ELR (cell line): ENCODE measurements around the gene LMF1.
"Not testable (repeated sequence)": the region's sequence is repeated elsewhere in the genome, so short reads cannot be mapped to it uniquely, and the experiment has no call there.

Experiments
- DNase-seq: peaks from one replicate; pipeline ENCODE4 v3.0.0-alpha.2; 2015; ENCODE audit warnings: low read depth

The LMF1 gene

DNA sequence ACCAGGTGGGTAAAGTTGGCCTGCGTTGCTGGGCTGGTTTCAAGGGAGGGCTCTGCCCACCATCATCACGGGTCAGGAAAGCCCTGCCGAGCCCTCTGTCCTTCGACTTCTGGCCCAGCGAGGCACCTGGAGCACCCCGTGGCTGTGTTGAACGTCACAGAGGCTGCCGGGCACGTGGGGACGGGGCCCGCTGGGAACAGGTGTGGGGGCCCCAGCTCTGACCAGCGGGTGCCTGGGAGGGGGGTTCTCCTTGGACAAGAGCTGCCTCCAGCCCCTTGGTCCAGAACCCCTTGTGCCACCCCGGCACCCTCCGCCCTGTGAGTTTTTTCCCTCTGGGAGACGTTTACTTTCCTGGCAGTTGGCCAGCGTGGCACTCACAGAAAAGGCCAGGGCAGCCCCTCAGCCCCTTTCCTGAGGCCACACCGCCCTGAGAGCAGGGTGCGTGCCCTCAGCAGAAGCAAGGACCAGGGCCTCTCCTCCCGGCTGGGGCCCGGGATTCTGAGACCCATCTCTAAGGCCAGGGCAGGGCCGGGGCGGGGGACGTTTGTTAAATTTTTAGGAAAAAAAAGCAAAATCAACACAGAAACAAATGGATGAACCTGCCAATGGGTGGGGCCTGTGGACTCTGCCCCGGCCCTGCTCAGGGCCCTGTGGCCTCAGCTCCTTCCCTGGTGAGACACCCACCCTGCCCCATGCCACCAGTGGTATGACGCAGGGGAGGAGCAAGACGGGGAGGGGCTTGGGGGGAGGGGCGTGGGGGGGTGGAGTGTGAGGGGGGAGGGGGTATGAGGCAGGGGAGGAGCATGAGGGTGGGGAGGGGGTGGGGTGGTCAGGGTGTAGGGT is 139.0 kb downstream of the LMF1 start:
- DNase-seq = no peak

- DNase-seq = no peak
Measured at GRCh38 chr16:830871-831570, 139.8 kb downstream of the LMF1 start.

- DNase-seq = no peak
Measured at GRCh38 chr16:830107-830870, 140.5 kb downstream of the LMF1 start.

GRCh38 chr16:828891-829290 is 141.9 kb downstream of the LMF1 start:
- DNase-seq = no peak

DNA sequence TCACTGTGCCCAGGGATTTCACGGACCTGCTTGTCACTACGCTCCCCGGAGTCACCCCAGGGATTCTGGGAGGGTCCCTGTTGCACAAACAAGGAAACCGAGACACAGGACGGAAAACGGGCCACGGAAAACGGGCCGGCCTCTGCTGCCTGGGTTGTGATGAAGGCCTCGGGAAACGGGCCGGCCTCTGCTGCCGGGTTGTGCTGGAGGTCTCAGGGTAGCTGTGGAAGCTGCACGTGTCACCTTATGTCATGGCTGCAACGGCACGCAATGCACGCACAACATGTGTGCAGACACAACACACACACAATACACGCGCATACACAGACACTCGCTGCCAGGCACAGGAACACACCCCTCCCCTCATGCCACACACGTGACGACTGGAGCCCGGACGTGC is 143.3 kb downstream of the LMF1 start:
- no peak for DNase-seq

DNA sequence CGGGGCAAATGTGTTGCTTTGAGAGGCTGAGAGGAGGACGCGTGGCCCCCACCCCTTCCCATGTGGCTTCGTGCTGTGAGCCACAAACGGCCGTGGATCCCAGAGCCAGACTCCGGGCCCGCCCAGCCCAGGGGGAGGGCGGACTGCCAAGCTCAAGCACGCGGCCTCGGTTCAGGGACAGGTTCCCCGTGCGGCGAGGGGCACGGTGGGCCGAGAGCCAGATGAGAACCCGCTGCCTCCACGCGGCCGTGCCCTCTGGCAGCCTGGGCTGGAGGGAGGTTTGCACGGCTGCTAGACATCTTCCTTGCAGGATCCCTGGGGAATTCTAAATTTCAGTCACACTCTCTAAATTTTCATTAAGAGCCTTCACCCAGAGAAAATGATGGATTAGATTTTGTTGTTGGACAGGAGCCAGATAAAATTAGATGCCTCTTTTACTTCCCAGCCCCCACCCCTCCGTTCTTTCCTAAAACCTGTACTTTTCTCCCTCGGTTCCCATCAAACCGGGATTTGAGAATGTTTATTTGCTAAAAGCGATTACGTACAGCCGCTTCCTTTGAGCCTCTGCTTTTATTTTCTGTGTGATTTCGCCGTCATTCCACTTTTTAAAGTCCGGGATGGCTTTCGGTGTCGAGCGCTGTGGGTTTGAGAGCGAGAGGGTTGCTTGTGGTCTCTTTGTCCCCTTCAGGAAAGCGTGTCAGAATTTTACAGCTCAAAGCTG is 145.3 kb downstream of the LMF1 start:
- DNase-seq = no peak

- DNase-seq = no peak
Measured at GRCh38 chr16:824601-825000, 146.2 kb downstream of the LMF1 start.

GRCh38 chr16:824194-824593 is 146.6 kb downstream of the LMF1 start:
- no peak for DNase-seq

GRCh38 chr16:822909-823297 is 147.9 kb downstream of the LMF1 start:
- no peak for DNase-seq

DNA sequence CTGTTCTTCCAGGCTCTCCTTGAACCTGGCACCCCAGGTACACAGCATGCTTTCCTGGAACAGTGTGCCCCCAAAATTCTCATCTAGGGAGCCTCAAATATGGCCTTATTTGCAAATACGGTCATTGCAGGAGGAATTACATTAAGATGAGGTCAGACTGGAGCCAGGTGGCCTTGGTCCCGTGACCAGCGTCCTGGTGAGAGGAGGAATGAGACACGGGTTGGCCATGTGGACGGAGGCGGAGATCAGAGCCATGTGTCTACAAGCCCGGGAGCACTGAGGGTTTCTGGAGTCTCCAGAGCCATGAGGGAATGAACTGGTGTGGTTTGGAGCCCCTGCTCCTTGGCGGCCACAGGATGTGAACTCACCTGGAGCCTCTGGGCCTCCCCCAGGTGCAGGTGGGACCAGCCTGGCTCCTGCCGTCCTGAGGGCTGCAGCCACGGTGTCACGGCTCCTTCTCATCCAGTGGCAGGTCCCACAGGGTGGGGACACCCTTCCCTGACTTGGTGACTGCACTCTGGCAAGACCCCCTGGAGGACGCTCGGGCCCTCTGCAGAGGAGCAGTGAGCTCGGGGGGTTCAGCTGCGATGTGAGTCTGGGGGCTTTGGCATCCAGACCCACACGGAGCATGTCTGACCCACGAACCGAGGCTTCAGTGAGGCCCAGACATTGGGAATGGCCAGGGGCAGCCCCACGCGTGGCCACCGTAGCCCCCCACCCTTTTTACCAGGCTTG is 148.4 kb downstream of the LMF1 start:
- DNase-seq = no peak

DNA sequence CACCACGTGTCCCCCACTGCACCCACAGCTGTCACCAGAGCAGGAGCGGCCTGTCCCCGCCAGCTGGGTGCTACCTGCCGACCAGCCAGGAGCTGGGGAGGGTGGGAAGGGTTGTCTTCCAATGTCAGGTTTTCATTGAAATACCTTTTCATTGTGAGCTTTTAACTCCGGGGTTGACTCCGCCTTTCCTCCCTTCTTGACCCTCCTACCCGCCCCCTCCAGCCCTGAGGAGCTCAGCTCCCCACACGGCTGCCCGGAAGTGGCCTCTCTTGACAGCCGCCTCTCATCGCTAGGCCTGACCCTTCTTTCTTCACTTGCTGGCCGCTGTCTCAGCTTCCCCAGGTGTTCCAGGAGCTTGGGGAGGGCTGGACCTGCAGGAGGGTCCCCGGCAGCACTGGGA is 149.0 kb downstream of the LMF1 start:
- no peak for DNase-seq

GRCh38 chr16:820748-821147 is 150.0 kb downstream of the LMF1 start:
- DNase-seq = no peak

DNA sequence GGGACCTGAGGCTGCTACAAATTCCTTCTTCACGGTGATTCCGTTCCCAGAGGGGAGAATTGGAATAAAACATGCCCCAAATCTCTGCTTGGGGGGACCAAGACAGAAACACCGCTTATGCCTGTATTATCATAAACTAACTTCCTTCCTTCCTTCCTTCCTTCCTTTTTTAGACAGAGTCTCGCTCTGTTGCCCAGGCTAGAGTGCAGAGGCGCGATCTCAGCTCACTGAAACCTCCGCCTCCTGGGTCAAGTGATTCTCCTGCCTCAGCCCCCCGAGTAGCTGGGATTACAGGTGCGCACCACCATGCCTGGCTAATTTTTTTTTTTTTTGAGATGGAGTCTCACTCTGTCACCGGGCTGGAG is 150.8 kb downstream of the LMF1 start:
- not testable (repeated sequence) for DNase-seq

DNA sequence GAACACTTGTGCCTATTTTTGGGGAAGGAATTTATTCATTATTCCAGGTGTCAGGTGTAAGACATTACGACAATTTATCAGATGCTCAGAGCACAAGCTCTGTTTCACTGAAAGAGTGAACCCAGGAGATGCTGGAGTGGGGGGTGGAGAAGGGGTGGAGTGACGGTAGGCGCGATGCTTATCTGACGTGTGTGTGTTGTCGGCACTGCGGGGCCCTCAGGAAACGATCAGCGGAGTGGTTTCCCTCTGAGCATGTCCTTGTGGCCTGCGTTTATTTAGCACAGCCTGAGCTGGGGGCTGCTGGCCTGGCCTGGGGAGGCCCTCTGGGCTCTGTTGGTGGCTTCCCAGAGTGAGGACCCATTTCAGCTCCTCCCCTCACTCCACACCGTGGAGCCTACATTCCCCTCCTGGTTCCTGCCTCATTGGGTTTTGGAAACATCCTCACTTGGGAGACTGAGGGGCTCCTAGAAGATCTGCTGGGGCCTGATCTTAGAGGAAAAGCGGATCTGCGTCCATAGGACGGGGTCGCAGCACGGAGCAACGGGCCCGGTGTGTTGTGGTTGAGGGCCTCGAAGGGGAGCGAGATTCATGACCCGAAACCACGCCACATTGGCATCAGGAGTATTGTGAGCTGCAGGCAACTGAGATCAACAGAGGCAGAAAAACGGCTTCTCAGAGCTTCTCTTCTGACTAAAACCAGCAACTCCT is 151.3 kb downstream of the LMF1 start:
- DNase-seq = no peak

DNA sequence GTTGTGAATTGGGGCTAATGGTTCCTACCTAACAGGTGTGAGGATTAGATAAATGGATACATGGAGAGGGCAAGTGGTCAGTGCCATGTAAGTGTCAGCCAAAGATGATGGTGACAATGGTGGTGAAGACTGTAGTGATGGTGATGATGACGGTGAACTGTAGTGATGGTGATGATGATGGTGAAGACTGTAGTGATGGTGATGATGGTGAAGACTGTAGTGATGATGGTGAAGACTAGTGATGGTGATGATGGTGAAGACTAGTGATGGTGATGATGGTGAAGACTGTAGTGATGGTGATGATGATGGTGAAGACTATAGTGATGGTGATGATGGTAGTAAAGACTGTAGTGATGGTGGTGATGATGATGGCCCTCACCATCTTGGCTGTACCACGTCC is 152.2 kb downstream of the LMF1 start:
- DNase-seq = no peak

- DNase-seq = no peak
Measured at GRCh38 chr16:818132-818531, 152.7 kb downstream of the LMF1 start.

DNA sequence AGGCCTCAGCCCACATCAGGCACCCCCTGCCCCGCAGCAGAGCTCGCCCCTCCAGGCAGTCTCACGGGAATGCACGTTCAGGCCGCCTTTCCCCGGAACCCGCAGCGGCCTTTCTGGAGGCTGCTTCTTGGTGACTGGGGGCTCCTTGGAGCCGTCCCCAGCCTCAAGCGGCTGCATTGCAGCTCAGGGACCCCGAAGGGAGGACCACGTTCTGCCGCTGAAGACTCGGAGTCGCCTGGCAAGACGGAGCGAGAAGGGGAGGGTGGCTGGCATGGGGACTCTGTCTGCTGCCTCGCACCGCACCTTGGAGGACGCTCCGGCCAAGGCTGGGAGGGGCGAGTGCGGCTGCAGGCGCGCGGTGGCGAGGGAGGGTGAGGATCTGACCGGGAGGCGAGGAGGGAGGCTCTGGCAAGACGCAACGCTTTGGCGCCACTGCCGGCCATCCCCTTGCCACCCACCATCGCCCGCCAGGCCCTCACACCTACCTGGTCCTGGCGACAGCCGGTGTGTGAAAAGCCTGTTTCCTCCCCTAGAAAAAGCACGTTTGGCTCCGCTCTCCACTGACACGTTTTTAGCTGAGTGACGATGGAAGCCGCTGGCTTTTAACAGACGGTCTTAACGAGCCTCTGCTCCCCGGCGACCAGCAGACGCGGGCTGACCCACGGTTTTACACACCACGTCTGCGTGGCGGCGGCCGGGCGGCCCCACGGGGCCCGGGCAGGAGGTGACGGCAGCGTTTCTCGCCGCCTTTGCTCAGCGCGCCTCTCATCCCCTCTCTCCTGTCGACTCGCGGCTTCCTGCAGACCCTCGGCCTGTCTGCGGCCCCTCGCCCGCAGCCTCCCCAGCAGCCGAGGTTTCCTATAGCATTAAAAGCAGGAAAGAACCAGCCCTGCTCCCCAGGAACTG is 153.5 kb downstream of the LMF1 start:
- no peak for DNase-seq

DNA sequence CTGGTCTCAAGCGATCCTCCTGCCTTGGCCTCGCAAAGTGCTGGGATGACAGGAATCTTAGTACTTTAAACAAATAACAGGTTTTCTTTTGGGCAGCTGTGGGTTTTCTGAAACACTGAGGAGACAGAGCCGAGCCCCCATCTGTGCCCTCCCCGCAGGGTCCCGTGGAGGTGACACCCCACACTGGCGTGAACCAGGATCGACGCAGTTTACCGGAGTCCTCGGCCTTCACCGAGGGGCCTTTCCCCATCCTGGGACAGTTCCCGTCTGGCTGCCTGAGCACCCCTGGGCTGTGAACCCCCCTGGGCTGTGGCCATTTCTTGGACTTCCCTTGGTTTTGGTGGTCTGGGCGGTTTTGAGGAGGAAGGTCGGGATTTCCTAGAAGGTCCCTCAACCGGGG is 154.9 kb downstream of the LMF1 start:
- no peak for DNase-seq

GRCh38 chr16:814974-815373 is 155.8 kb downstream of the LMF1 start:
- DNase-seq = peak; percentile 71

DNA sequence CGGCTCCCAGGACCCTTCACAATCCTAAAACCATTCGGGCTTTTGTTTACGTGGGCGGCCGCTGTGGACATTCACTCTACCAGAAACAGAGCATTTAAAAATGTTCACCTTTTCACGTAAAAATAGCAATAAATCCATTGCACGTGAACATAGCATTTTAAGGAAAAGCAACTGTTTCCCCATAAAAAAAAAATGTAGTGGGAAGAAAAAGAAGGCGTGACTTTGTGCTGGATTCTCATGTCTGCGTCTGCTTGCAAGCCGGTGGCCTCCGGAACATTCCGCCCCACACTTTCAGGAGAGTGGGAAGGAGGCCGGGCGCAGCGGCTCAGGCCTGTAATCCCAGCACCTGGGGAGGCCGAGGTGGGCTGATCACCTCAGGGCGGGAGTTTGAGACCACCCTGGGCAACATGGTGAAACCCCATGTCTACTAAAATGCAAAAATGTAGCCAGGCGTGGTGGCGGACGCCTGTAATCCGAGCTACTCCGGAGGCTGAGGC is 156.8 kb downstream of the LMF1 start:
- no peak for DNase-seq
